Measurements from ENCODE around the gene TOR1AIP1. TPM values are rescaled to one million over a fixed set of nuclear protein-coding genes. Genes with fewer than 3 reads are reported as not detected.

Gene TOR1AIP1
- total RNA-seq, 1 donor from 2014 or later: 20.3 TPM

- H3K27ac Mint-ChIP-seq: no peak overlapping the region
- TF ChIP-seq CTCF (IDR thresholded peaks at IDR 0.05; ENCODE audit: unreplicated experiment): no peak
- no peak overlapping the region for H3K4me3 Mint-ChIP-seq
- no peaks in the 10 kb centered on the region for H3K36me3 Mint-ChIP-seq
- H3K4me1 Mint-ChIP-seq: peaks cover 25% of the 10 kb centered on the region
- no peaks in the 10 kb centered on the region for H3K27me3 Mint-ChIP-seq (ENCODE audit: low read depth)
- DNase-seq (ENCODE audit: low spot score in 2 of 2, unreplicated experiment in 2 of 2): no peak
- no peaks in the 10 kb centered on the region for H3K9me3 Mint-ChIP-seq
Measured at GRCh38 chr1:179939941-179940340, 57.9 kb downstream of the TOR1AIP1 start.

- DNase-seq (ENCODE audit: low spot score in 2 of 2, unreplicated experiment in 2 of 2): no peak
- peaks cover 25% of the 10 kb centered on the region for H3K4me1 Mint-ChIP-seq
- no peak overlapping the region for H3K4me3 Mint-ChIP-seq
- no peak overlapping the region for H3K27ac Mint-ChIP-seq
- TF ChIP-seq CTCF (IDR thresholded peaks at IDR 0.05; ENCODE audit: unreplicated experiment): no peak
- no peaks in the 10 kb centered on the region for H3K9me3 Mint-ChIP-seq
- no peaks in the 10 kb centered on the region for H3K36me3 Mint-ChIP-seq
- H3K27me3 Mint-ChIP-seq (ENCODE audit: low read depth): no peaks in the 10 kb centered on the region
Measured at GRCh38 chr1:179941454-179941853, 59.4 kb downstream of the TOR1AIP1 start.

- no peak overlapping the region for H3K4me3 Mint-ChIP-seq
Measured at GRCh38 chr1:179950651-179951050, 68.6 kb downstream of the TOR1AIP1 start.

GRCh38 chr1:179951383-179952144 is 69.5 kb downstream of the TOR1AIP1 start:
- H3K27ac Mint-ChIP-seq: no peak overlapping the region
- H3K4me1 Mint-ChIP-seq: peaks cover 16% of the 10 kb centered on the region
- no peak overlapping the region for H3K4me3 Mint-ChIP-seq
- no peak for TF ChIP-seq CTCF (IDR thresholded peaks at IDR 0.05; ENCODE audit: unreplicated experiment)
- H3K27me3 Mint-ChIP-seq (ENCODE audit: low read depth): peaks cover 2% of the 10 kb centered on the region
- H3K9me3 Mint-ChIP-seq: no peaks in the 10 kb centered on the region
- no peaks in the 10 kb centered on the region for H3K36me3 Mint-ChIP-seq
- DNase-seq (ENCODE audit: low spot score in 2 of 2, unreplicated experiment in 2 of 2): no peak

More at GRCh38 chr1:179950651-179951050, 68.6 kb downstream of the TOR1AIP1 start:
- H3K4me1 Mint-ChIP-seq: peaks cover 8% of the 10 kb centered on the region
- H3K27ac Mint-ChIP-seq: no peak overlapping the region
- H3K27me3 Mint-ChIP-seq (ENCODE audit: low read depth): peaks cover 2% of the 10 kb centered on the region
- no peaks in the 10 kb centered on the region for H3K36me3 Mint-ChIP-seq
- DNase-seq (ENCODE audit: low spot score in 2 of 2, unreplicated experiment in 2 of 2): no peak
- no peak for TF ChIP-seq CTCF (IDR thresholded peaks at IDR 0.05; ENCODE audit: unreplicated experiment)
- H3K9me3 Mint-ChIP-seq: no peaks in the 10 kb centered on the region

- H3K36me3 Mint-ChIP-seq: no peaks in the 10 kb centered on the region
- no peak overlapping the region for H3K27ac Mint-ChIP-seq
- no peak for DNase-seq (ENCODE audit: low spot score in 2 of 2, unreplicated experiment in 2 of 2)
- no peak overlapping the region for H3K4me3 Mint-ChIP-seq
- no peak for TF ChIP-seq CTCF (IDR thresholded peaks at IDR 0.05; ENCODE audit: unreplicated experiment)
- H3K9me3 Mint-ChIP-seq: no peaks in the 10 kb centered on the region
- peaks cover 2% of the 10 kb centered on the region for H3K27me3 Mint-ChIP-seq (ENCODE audit: low read depth)
- peaks cover 21% of the 10 kb centered on the region for H3K4me1 Mint-ChIP-seq
Measured at GRCh38 chr1:179952186-179952585, 70.1 kb downstream of the TOR1AIP1 start.

Measured in mesothelial cell of epicardium (in vitro differentiated cells).